GM19099 (cell line): ENCODE data around the gene PREX1.

Source experiments
- POLR2A ChIP-seq: IDR thresholded peaks from 3 replicates; pipeline ENCODE4 v1.6.1; 2011; ENCODE audit warnings: low read depth; ENCODE audit not compliant: insufficient read length; ENCODE audit errors: extremely low read depth

Gene PREX1

GRCh38 chr20:48656137-48656536 lies 171.7 kb downstream of the PREX1 start:
- TF ChIP-seq POLR2A = no peak

- TF ChIP-seq POLR2A = no peak
Measured at GRCh38 chr20:48653706-48654051, 174.1 kb downstream of the PREX1 start.

GRCh38 chr20:48652961-48653705 lies 174.7 kb downstream of the PREX1 start:
- TF ChIP-seq POLR2A = no peak

- no peak for TF ChIP-seq POLR2A
Measured at GRCh38 chr20:48651960-48652359, 175.8 kb downstream of the PREX1 start.

DNA sequence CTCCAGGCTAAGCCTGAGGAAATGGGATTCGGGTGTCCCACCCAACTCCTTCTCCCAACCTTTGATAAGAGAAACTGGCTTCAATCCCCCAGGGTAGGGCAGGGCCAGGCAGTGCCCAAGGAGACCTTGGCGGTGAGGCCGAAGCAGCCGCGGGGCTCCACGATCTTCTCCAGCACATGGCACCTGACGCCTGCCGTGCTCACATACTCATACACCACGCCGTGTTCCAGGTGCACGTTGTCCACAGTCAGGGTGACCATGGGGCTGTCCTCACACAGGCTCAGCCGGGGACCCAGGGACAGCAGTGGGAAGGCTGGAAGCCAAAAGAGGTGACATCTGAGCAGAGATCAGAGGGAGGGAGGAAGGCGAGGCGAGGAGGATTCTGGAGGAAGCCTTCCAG lies 176.5 kb downstream of the PREX1 start:
- TF ChIP-seq POLR2A = no peak

GRCh38 chr20:48649868-48650267 lies 177.9 kb downstream of the PREX1 start:
- no peak for TF ChIP-seq POLR2A

- TF ChIP-seq POLR2A = no peak
Measured at GRCh38 chr20:48649104-48649626, 178.6 kb downstream of the PREX1 start.

- TF ChIP-seq POLR2A = no peak
Measured at GRCh38 chr20:48648482-48649051, 179.2 kb downstream of the PREX1 start.

GRCh38 chr20:48647858-48648257 lies 179.9 kb downstream of the PREX1 start:
- TF ChIP-seq POLR2A = no peak

DNA sequence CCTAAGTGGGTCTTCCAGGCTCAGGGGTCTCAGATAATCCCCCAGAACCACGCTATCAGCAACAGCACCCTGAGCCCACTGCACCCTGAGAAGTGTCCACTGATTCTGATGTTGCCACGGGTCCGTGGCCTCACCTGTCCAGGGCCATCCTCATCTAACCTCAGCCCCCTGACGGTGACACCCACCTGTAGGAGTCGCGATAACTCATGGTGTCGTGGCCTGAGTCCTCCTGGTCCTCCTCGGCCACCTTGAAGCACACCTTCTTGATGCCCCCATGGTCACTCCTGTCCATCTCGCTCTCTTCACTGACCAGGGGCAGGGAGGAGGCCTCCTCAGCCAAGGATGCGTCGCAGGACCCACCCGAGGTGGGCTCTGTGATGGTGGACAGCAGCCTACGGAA lies 182.1 kb downstream of the PREX1 start:
- TF ChIP-seq POLR2A = no peak

DNA sequence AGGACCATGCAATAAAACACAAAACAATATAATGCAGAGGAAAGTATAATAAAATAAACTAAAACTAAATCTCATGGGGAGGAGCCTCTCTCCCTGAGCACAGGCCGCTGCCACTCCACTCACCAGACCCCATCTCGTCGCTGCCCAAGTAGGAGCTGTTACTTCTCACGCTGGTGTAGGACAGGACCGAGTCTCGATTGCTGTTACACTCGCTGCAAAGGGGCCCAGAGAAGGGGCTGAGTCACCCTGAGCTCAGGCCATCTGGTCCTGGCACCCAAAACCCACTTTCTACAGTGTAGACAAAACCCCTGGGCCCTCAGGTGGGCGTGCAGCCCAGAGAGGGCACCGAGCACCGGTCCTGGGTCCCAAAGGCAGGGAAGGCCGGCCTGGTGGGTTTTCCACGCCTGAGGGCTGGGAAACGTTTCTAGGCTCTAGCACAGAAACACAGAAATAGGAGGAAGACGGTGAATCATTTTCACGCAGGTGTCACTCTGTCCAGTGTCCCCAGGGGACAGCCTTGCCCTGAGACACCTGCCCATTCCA lies 183.4 kb downstream of the PREX1 start:
- no peak for TF ChIP-seq POLR2A

DNA sequence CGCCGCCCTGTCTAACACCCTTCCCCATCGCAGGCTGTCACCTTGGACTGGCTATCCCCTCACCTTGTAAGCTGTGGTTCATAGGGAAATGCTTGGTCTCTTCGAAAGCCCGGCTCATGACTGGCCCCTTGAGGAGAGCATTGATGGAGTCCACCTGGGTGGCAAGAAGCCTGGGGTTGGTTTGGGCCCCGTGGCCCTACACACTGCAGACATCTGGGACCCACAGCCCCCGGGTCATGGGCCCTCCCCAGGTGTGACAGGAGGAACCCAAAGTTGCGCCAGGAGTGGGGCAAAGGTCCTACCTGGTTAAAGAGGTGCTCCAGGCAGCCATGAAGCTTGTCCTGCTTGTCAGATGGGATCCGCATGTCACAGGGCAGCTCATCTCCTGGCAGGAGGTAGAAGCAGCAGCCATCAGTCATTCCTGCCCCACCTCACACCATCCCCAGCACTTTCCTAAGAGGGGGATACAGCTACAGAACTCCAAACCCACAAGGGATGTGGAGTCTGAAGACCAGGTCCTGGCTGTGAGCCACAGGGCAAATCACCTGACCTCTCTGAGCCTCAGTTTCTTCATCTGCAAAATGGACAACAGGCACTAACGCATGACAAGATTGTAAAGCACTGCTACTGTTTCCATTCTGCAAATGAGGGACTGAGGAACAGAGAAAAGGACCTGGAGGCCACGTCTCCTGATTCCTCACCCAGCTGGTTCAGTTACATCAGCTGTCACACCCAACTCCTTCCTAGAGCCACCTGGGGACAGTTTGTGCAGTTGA lies 185.5 kb downstream of the PREX1 start:
- TF ChIP-seq POLR2A = no peak

- no peak for TF ChIP-seq POLR2A
Measured at GRCh38 chr20:48640871-48641270, 186.9 kb downstream of the PREX1 start.

GRCh38 chr20:48639899-48640298 lies 187.9 kb downstream of the PREX1 start:
- TF ChIP-seq POLR2A = no peak

DNA sequence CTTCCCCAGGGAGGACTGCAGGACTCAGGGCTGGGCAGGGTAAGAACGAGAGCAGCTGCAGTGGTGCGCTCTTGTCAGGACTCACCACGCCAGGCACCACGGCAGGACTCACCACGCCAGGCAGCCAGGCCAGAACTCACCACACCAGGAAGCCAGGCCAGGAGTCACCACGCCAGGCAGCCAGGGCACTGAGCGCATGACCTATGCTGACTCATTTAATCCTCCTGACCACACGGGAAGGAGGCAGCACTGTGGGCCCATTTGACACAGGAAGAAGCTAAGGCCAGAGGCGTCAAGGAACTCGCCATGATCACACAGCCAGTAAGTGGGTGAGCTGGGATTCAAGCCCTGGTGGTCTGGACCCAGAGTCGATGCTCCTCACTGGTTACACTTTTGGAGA lies 189.3 kb downstream of the PREX1 start:
- no peak for TF ChIP-seq POLR2A
